Right renal cortex interstitium (tissue), 3 donors: ENCODE measurements around the gene ZFHX3. TPM values are rescaled to one million over a fixed set of nuclear protein-coding genes. Genes with fewer than 3 reads are reported as not detected.

Experiments
- DNase-seq, 3 donors: peaks; one replicate each; pipeline ENCODE4 v3.0.0-alpha.2; 2013; ENCODE audit warnings: low read depth in 3 of 3, low spot score in 2 of 3
- polyA plus RNA-seq, 3 donors: library from polyadenylated mRNA; unstranded; fragments of 120-200 nt; gene quantifications; one replicate each; pipeline ENCODE4 v1.2.1, GENCODE V29; 2013; ENCODE audit not compliant: insufficient read length in 3 of 3

Gene ZFHX3
- polyA plus RNA-seq, 3 donors, result 16.5 to 18.9 (median 18.7) TPM

GRCh38 chr16:72838951-72839350 lies 209.0 kb downstream of the ZFHX3 start:
- DNase-seq, result no peak

GRCh38 chr16:72838586-72838910 lies 209.4 kb downstream of the ZFHX3 start:
- no peak for DNase-seq

DNA sequence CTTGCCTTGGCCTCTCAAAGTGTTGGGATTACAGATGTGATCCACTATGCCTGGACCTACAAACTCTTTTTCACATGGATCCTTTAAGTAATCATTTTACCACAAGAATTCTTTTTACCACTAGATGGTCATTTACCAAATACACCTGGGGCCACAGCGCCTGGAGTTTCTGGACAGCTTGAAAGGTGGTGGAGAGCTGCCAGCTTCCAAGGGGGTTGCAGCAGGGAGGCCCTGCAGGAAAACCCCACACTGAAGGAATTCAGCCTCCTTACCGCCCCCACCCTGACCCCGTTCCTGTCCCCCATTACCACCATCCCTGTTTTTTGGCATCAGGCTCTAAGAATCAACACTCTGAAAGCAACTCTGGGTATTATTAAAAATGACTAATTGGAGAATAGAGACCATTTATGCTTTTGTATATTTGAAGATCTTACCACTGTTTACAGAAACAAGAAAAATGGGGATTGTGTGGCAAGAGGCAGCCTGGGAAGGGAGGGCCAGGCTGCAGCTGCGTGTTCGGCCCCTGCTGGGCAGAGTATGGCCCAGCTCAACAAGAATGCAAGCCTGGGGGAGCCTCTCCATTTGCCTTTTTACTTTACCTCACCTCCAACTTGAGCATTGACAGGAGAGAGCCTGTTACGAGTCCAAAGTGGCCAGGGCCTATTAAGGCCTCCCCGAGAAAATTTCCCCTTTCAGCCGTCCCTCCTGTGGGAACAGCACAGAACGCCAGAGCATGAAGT lies 209.9 kb downstream of the ZFHX3 start:
- no peak for DNase-seq

GRCh38 chr16:72836985-72837384 lies 210.9 kb downstream of the ZFHX3 start:
- no peak for DNase-seq

GRCh38 chr16:72836181-72836580 lies 211.7 kb downstream of the ZFHX3 start:
- no peak for DNase-seq

GRCh38 chr16:72835086-72835485 lies 212.8 kb downstream of the ZFHX3 start:
- no peak for DNase-seq

- DNase-seq, result no peak
Observed at GRCh38 chr16:72834499-72834898, 213.4 kb downstream of the ZFHX3 start.

DNA sequence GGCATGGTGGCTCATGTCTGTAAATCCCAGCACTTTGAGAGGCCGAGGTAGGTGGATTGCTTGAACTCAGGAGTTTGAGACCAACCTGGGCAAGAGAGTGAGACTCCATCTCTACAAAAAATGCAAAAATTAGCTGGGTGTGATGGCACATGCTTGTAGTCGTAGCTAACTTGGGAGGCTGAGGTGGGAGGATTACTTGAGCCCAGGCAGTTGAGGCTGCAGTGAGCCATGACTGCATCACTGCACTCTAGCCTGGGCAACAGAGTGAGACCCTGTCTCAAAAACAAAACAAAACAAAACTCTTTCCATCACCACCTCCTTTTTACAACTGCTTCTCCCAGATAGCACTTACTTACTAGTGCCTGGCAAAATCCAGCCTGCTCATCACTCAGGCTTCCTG lies 214.0 kb downstream of the ZFHX3 start:
- DNase-seq, result no peak

DNA sequence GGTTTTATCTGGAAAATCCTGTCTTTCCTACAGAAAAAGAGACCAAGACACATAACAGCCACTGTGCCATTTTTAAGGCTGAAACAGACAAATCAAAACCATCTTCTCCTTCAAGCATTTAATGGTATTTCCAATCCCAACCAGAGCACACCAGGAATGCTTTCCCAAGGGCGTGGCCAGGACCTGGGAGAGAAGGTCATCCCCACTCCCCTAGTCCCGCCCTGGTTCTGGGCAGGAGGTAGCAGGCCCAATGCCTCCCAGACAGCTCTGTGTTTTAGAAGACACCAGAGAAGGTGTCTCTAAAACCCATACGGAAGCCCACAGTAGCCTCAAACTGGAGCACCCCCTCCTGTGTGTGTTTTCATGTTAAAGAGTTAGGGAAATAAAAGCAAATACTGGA lies 214.4 kb downstream of the ZFHX3 start:
- DNase-seq, result no peak

- peak in 2 of 3 donors; percentile 57 to 61 for DNase-seq
Observed at GRCh38 chr16:72832621-72833248, 215.2 kb downstream of the ZFHX3 start.

DNA sequence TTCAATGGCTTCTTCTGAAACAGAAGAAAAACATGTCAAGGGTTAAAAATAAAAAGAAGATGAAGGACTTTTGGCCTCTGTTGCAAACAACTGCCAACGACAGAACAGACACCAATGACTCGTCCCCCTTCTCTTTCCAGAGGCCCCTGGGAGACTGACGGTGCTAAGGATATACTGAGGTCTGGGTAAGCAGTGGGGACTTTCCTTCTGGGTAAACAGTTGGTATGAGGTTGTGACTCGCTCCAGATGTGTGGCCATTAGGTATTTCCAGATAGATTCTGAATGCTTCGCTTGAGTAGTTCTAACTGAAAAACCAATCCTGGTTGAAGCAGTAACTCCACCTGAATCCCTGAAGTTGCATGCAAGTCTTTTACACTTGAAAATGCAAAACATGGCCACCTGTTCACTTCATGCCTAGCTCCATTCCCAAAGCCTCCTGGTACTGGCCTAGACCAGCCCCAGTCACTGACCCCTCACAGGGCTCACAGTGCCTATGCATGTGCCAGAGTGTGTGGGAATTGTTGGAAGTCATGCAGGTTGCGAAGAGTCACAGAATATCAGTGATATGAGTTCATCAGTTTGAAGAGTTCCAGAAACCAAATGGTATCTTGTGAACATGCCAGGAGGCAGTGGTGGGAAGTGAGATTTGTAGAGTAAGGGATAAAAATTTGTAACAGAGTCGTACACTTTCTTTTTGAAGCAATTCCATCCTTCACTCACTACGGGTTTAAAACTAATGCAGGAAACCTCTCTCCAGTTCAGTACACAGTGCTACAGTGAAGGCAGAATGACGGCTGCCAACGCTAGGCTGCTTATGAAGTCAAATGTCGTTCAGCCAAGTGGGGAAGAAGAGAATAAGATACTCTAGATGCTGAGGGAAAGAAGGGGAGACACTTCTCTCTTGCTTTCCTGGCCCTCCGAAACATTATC lies 217.8 kb downstream of the ZFHX3 start:
- DNase-seq, result no peak

GRCh38 chr16:72827866-72828265 lies 220.1 kb downstream of the ZFHX3 start:
- DNase-seq, result no peak

GRCh38 chr16:72825912-72826621 lies 221.9 kb downstream of the ZFHX3 start:
- DNase-seq, result no peak

DNA sequence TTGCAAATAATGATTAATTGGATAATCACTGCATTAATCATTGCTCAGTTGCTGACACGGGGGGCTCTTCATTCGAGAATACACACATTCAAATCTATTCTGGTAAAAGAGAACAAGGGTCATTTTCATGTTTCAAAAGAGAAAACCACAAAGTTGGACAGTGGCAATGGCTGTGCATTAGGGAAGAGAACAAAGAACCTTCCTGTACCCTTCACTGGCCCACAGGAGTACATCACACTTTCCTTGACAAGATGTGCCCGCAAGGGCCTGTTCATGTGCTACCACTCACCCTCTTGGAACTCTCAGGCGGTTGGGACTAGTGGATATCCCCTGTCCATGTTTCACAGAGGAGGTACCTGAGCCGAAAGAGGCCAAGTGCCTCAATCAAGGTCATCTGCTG lies 223.2 kb downstream of the ZFHX3 start:
- no peak for DNase-seq

DNA sequence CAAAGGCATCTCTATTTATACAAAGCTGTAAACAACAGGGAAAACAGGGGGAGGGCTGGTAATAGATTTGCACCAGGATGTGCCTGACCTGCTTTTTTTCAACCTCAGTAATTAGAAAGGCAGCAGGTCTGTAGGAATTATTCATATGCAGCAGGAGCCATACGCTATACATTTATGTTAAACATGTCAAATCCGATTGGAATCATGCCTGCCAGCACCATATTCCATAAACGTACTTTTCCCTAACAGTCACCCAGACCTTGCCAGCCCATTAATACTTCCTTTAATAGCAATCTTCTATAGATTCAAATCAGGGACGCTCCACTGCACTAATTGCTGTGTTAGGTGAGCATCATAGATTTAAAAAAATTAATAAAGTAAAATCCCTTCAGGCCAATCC lies 223.9 kb downstream of the ZFHX3 start:
- DNase-seq, result no peak

GRCh38 chr16:72821185-72821950 lies 226.6 kb downstream of the ZFHX3 start:
- no peak for DNase-seq

- no peak for DNase-seq
Observed at GRCh38 chr16:72819345-72819744, 228.6 kb downstream of the ZFHX3 start.

DNA sequence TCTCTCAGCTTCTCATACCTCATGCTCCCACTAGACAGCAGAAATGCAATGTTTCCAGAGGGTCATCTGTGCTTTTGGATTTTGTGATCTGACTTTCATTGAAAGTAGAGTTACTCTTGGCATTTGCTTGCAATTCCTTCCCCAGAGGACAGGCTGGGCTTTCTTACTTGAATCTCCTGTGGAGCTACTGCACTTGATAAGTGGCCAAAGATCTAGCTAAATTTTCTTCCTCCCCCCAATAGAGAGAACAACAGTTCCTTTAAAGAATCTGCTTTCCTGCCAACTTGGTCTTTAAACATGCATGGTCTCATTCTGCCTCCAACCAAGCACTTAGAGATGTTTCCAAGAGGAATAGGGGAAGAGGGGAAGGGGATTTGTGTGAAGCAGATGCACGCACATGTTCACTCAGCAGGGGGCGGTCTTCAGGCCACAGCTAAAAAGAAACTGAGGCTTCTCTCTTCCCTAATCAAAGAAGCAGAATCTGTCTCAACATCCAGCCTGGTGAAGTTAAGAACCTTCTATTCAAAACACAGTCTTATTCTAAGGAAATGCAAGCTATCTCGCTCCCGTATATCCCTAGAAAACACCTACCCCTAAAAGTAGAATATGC lies 229.6 kb downstream of the ZFHX3 start:
- no peak for DNase-seq
